ENCODE measurements around the gene ZNF831.

The ZNF831 gene

GRCh38 chr20:59145247-59145923, 18.2 kb upstream of the ZNF831 start:
- DNase-seq (ENCODE audit: low read depth in 2 of 2) = no peak

GRCh38 chr20:59145924-59146779, 17.5 kb upstream of the ZNF831 start:
- no peak for TF ChIP-seq CTCF (IDR thresholded peaks at IDR 0.05; ENCODE audit: low read depth, low read length)
- DNase-seq (ENCODE audit: low read depth in 2 of 2) = no peak
- no peak overlapping the region for H3K4me3 ChIP-seq (replicated peaks in 1 of 2; ENCODE audit: low read depth in 2 of 2, low read length in 2 of 2)

More at GRCh38 chr20:59145247-59145923, 18.2 kb upstream of the ZNF831 start:
- TF ChIP-seq CTCF (IDR thresholded peaks at IDR 0.05; ENCODE audit: low read depth, low read length) = no peak
- H3K4me3 ChIP-seq (replicated peaks in 1 of 2; ENCODE audit: low read depth in 2 of 2, low read length in 2 of 2) = no peak overlapping the region

GRCh38 chr20:59146780-59147565, 16.6 kb upstream of the ZNF831 start:
- DNase-seq (ENCODE audit: low read depth in 2 of 2) = no peak
- H3K4me3 ChIP-seq (replicated peaks in 1 of 2; ENCODE audit: low read depth in 2 of 2, low read length in 2 of 2) = no peak overlapping the region
- TF ChIP-seq CTCF (IDR thresholded peaks at IDR 0.05; ENCODE audit: low read depth, low read length) = no peak

- H3K4me3 ChIP-seq (replicated peaks in 1 of 2; ENCODE audit: low read depth in 2 of 2, low read length in 2 of 2) = no peak overlapping the region
- no peak for DNase-seq (ENCODE audit: low read depth in 2 of 2)
- TF ChIP-seq CTCF (IDR thresholded peaks at IDR 0.05; ENCODE audit: low read depth, low read length) = no peak
Observed at GRCh38 chr20:59147586-59147985, 16.0 kb upstream of the ZNF831 start.

- no peak overlapping the region for H3K4me3 ChIP-seq (replicated peaks in 1 of 2; ENCODE audit: low read depth in 2 of 2, low read length in 2 of 2)
- DNase-seq (ENCODE audit: low read depth in 2 of 2) = no peak
- no peak for TF ChIP-seq CTCF (IDR thresholded peaks at IDR 0.05; ENCODE audit: low read depth, low read length)
Observed at GRCh38 chr20:59148701-59149493, 14.7 kb upstream of the ZNF831 start.

Data from cardiac fibroblast (primary cell).